IMR-90 (cell line): ENCODE measurements around the gene ADCY2. TPM values are rescaled to one million over a fixed set of nuclear protein-coding genes. Genes with fewer than 3 reads are reported as not detected.

Experiments
- ATAC-seq: fragments of 200-7000 bp; cut with Tn5 transposase; 2 replicates; pipeline ENCODE4 v1.9.1; 2020; ENCODE audit warnings: low read depth, mild to moderate bottlenecking, moderate library complexity
- BruUV-seq: library from RNA; stranded (reverse); fragments of 400-500 nt; replicated peaks from 2 replicates; lab custom pipeline; 2021; lab: Mats Ljungman, UMichigan
- CTCF ChIA-PET: fragments of 300-600 bp; formaldehyde crosslinking; extraction: SDS; loops from one replicate; lab custom pipeline; 2021; ENCODE audit warnings: antibody characterized with exemption; lab: Yijun Ruan, JAX
- POLR2A ChIA-PET: fragments of 300-600 bp; sonication (Branson Sonifier 250); formaldehyde crosslinking; loops from one replicate; lab custom pipeline; 2022; ENCODE audit warnings: antibody characterized with exemption; ENCODE audit not compliant: unreplicated experiment; lab: Charles Lee
- DNase-seq: peaks from one replicate; pipeline ENCODE4 v3.0.0; 2013
- H2AFZ ChIP-seq: replicated peaks from 2 replicates; pipeline ENCODE3; 2013; ENCODE audit warnings: low read length, mild to moderate bottlenecking; ENCODE audit not compliant: poor library complexity
- H2AK5ac ChIP-seq: 2 replicates; pipeline ENCODE4 v1.6.1; 2013; ENCODE audit warnings: low read depth, low read length, inconsistent platforms
- H2AK9ac ChIP-seq: replicated peaks from 2 replicates; pipeline ENCODE3; 2013; ENCODE audit warnings: mild to moderate bottlenecking, low read depth, low read length, moderate library complexity; ENCODE audit not compliant: poor library complexity
- H2BK120ac ChIP-seq: 2 replicates; pipeline ENCODE4 v1.6.1; 2013; ENCODE audit warnings: low read depth, low read length, inconsistent platforms
- H2BK15ac ChIP-seq: 3 replicates; pipeline ENCODE4 v1.6.1; 2013; ENCODE audit warnings: low read depth, low read length, inconsistent platforms
- H2BK20ac ChIP-seq: 2 replicates; pipeline ENCODE4 v1.6.1; 2013; ENCODE audit warnings: low read depth, mild to moderate bottlenecking, inconsistent platforms, low read length, moderate library complexity
- H2BK5ac ChIP-seq: 2 replicates; pipeline ENCODE4 v1.6.1; 2013; ENCODE audit warnings: mild to moderate bottlenecking, low read depth, low read length, inconsistent platforms; ENCODE audit not compliant: poor library complexity, severe bottlenecking
- H3K14ac ChIP-seq: replicated peaks from 2 replicates; pipeline ENCODE4 v1.6.1; 2013; ENCODE audit warnings: low read depth, low read length, inconsistent platforms
- H3K18ac ChIP-seq: 2 replicates; pipeline ENCODE4 v1.6.1; 2013; ENCODE audit warnings: low read depth, low read length, control low read depth
- H3K23ac ChIP-seq: 2 replicates; pipeline ENCODE4 v1.6.1; 2013; ENCODE audit warnings: low read depth, low read length, inconsistent platforms
- H3K27ac ChIP-seq: 2 replicates; pipeline ENCODE4 v1.5.1; 2013; ENCODE audit warnings: mild to moderate bottlenecking, control low read depth, low read length; ENCODE audit not compliant: insufficient read depth
- H3K27me3 ChIP-seq: 2 replicates; pipeline ENCODE4 v1.6.1; 2013; ENCODE audit warnings: low read length; ENCODE audit not compliant: control insufficient read depth, insufficient read depth
- H3K36me3 ChIP-seq: 2 replicates; pipeline ENCODE4 v1.6.1; 2013; ENCODE audit warnings: low read length, mixed read lengths; ENCODE audit not compliant: control insufficient read depth, insufficient read depth
- H3K4ac ChIP-seq: 2 replicates; pipeline ENCODE4 v1.6.1; 2013; ENCODE audit warnings: low read depth, low read length, inconsistent platforms
- H3K4me1 ChIP-seq: 2 replicates; pipeline ENCODE4 v1.6.1; 2013; ENCODE audit warnings: low read length, mixed read lengths; ENCODE audit not compliant: control insufficient read depth, insufficient read depth
- H3K4me2 ChIP-seq: 2 replicates; pipeline ENCODE4 v1.6.1; 2013; ENCODE audit warnings: low read depth, mild to moderate bottlenecking, control low read depth, low read length, moderate library complexity
- H3K4me3 ChIP-seq: 2 replicates; pipeline ENCODE4 v1.5.1; 2013; ENCODE audit warnings: low read depth, mild to moderate bottlenecking, control low read depth, low read length, moderate library complexity; ENCODE audit not compliant: insufficient read depth
- H3K56ac ChIP-seq: 2 replicates; pipeline ENCODE4 v1.6.1; 2013; ENCODE audit warnings: low read length, inconsistent platforms; ENCODE audit not compliant: insufficient read depth; ENCODE audit errors: extremely low read depth
- H3K79me1 ChIP-seq, 2 experiments: 2 replicates each; pipeline ENCODE4 v1.6.1; 2013; ENCODE audit warnings: low read length in 2 of 2, inconsistent platforms in 1 of 2, low read depth in 1 of 2
- H3K9ac ChIP-seq: 2 replicates; pipeline ENCODE4 v1.6.1; 2013; ENCODE audit warnings: low read depth, low read length, control low read depth
- H3K9me1 ChIP-seq: 2 replicates; pipeline ENCODE4 v1.6.1; 2013; ENCODE audit warnings: low read length, inconsistent platforms; ENCODE audit not compliant: insufficient read depth
- H3K9me3 ChIP-seq: 2 replicates; pipeline ENCODE4 v1.6.1; 2013; ENCODE audit warnings: low read length; ENCODE audit not compliant: control insufficient read depth, insufficient read depth
- H4K20me1 ChIP-seq: 2 replicates; pipeline ENCODE4 v1.6.1; 2013; ENCODE audit warnings: low read length, inconsistent platforms; ENCODE audit not compliant: insufficient read depth
- H4K5ac ChIP-seq: 2 replicates; pipeline ENCODE4 v1.6.1; 2013; ENCODE audit warnings: mild to moderate bottlenecking, low read depth, low read length, control low read depth
- H4K8ac ChIP-seq, 2 experiments: 2 replicates each; pipeline ENCODE4 v1.6.1; 2013; ENCODE audit warnings: low read depth in 2 of 2, low read length in 2 of 2, control low read depth in 1 of 2, inconsistent platforms in 1 of 2
- H4K91ac ChIP-seq: 2 replicates; pipeline ENCODE4 v1.6.1; 2013; ENCODE audit warnings: low read depth, low read length, inconsistent platforms; ENCODE audit not compliant: insufficient read depth
- BHLHE40 ChIP-seq: fragments of 150-350 bp; IDR thresholded peaks from 2 replicates; pipeline ENCODE4 v1.6.1; 2016; ENCODE audit warnings: mild to moderate bottlenecking, low read depth, low read length
- CTCF ChIP-seq: conservative IDR thresholded peaks from 2 replicates; pipeline ENCODE4 v1.5.1; 2012; ENCODE audit warnings: mild to moderate bottlenecking, low read depth, low read length, improper control_type of control experiment
- ELK1 ChIP-seq: fragments of 150-350 bp; IDR thresholded peaks from 2 replicates; pipeline ENCODE4 v1.6.1; 2016; ENCODE audit warnings: low read depth, mild to moderate bottlenecking, low read length, moderate library complexity, borderline replicate concordance
- FOS ChIP-seq: fragments of 150-350 bp; IDR thresholded peaks from 2 replicates; pipeline ENCODE4 v1.6.1; 2016; ENCODE audit warnings: low read depth, low read length
- MAZ ChIP-seq: IDR thresholded peaks from 2 replicates; pipeline ENCODE4 v1.6.1; 2012; ENCODE audit warnings: low read depth, mild to moderate bottlenecking, low read length, improper control_type of control experiment, moderate library complexity, borderline replicate concordance
- RFX5 ChIP-seq: IDR thresholded peaks from 2 replicates; pipeline ENCODE4 v1.8.0; 2012; ENCODE audit warnings: low read depth, mild to moderate bottlenecking, low read length, moderate library complexity
- SMC3 ChIP-seq: fragments of 150-350 bp; IDR thresholded peaks from 2 replicates; pipeline ENCODE4 v1.6.1; 2016; ENCODE audit warnings: low read depth, mild to moderate bottlenecking, antibody characterized with exemption, low read length, moderate library complexity
- USF2 ChIP-seq: fragments of 150-350 bp; IDR thresholded peaks from 2 replicates; pipeline ENCODE4 v1.6.1; 2017; ENCODE audit warnings: mild to moderate bottlenecking, antibody characterized with exemption, low read length, low read depth
- WGBS, 2 experiments: methylation state at CpG; one replicate each; pipeline versions ENCODE4 v1.1.5 to v1.1.7; 2013; ENCODE audit warnings: missing lambda C conversion rate in 2 of 2; ENCODE audit not compliant: insufficient read length in 1 of 2; ENCODE audit errors: extremely low coverage in 2 of 2; 5-methylcytosine and 5-hydroxymethylcytosine counted together
- dilution Hi-C: fragments of 300-500 bp; cut with HindIII; formaldehyde crosslinking; loops from one replicate; pipeline ENCODE4 v1.14.3; 2018; ENCODE audit warnings: low sequenced_read_pairs; ENCODE audit not compliant: unreplicated experiment
- in situ Hi-C: fragments of 300-500 bp; cut with MboI; formaldehyde crosslinking; loops from 3 replicates; pipeline ENCODE4 v1.14.3; 2019; ENCODE audit warnings: low sequenced_read_pairs, inconsistent platforms, mixed read lengths
- intact Hi-C: fragments of 100-400 bp; cut with micrococcal nuclease; formaldehyde crosslinking; loops from 2 replicates; pipeline ENCODE4 v1.10.0; 2022
- polyA plus RNA-seq, 3 experiments: library from polyadenylated mRNA; depleted of rRNA; stranded (reverse); fragments of >200 nt; gene quantifications; 2 replicates each; pipeline ENCODE4 v1.2.3, GENCODE V29; 2012; ENCODE audit warnings: low replicate concordance in 1 of 3
- total RNA-seq: library from RNA; depleted of rRNA; stranded (reverse); fragments of >200 nt; gene quantifications from 2 replicates; pipeline ENCODE4 v1.2.3, GENCODE V29; 2012

ADCY2 gene
- total and polyA plus RNA-seq, 2 of the 4 experiments (the other 2 are of a cell fraction), result not detected

GRCh38 chr5:7849681-7850394 lies 453.9 kb downstream of the ADCY2 start:
- no TSS peak for BruUV-seq
- no peak overlapping the region for H3K23ac ChIP-seq
- peaks cover 31% of the 10 kb centered on the region for H3K27me3 ChIP-seq
- peak overlapping the region; percentile 80 for H2AFZ ChIP-seq
- no peak overlapping the region for H3K56ac ChIP-seq
- H4K20me1 ChIP-seq, result no peaks in the 10 kb centered on the region
- H3K79me1 ChIP-seq, result no peaks in the 10 kb centered on the region
- no peak overlapping the region for H2AK5ac ChIP-seq
- no peak overlapping the region for H2AK9ac ChIP-seq
- intact Hi-C loops, result no loop called here
- peaks cover 2% of the 10 kb centered on the region; the same call in 1 of the 2 replicates for H3K9me3 ChIP-seq
- no peak overlapping the region for H2BK20ac ChIP-seq
- no peak overlapping the region for H3K27ac ChIP-seq
- H3K4ac ChIP-seq, result no peak overlapping the region
- no peak overlapping the region for H2BK120ac ChIP-seq
- no peaks in the 10 kb centered on the region for H3K36me3 ChIP-seq
- dilution Hi-C loops, result no loop called here
- H4K8ac ChIP-seq, result no peak overlapping the region
- H3K4me1 ChIP-seq, result no peaks in the 10 kb centered on the region
- in situ Hi-C loops, result no loop called here
- no peak overlapping the region for H3K14ac ChIP-seq
- H3K9me1 ChIP-seq, result no peaks in the 10 kb centered on the region
- H4K5ac ChIP-seq, result no peak overlapping the region
- no peak overlapping the region for H3K9ac ChIP-seq
- H2BK15ac ChIP-seq, result no peak overlapping the region
- H3K4me3 ChIP-seq, result peak overlapping the region; percentile 2; the same call in 1 of the 2 replicates
- H3K18ac ChIP-seq, result no peak overlapping the region
- CTCF ChIA-PET, result no interaction called here
- ATAC-seq, result peak; percentile 18; the same call in 1 of the 2 replicates
- WGBS, 2 experiments, result 5% methylated on average over 17 of the region's 44 CpGs; no CpG with 5 or more reads in 1 of the 2 experiments
- no peak overlapping the region for H2BK5ac ChIP-seq
- TF ChIP-seq RFX5, result no peak
- no peak for TF ChIP-seq BHLHE40
- no peak for TF ChIP-seq CTCF
- TF ChIP-seq USF2, result no peak
- no peak for TF ChIP-seq SMC3
- no peak for TF ChIP-seq ELK1
- TF ChIP-seq MAZ, result no peak
- no peak for TF ChIP-seq FOS
- POLR2A ChIA-PET, result interaction anchor here (0.6 kb wide), 1 partner anchor 103 kb away, joined by 3 read pairs; no protein-coding TSS in a partner anchor
- DNase-seq, result no peak
- H3K4me2 ChIP-seq, result peak overlapping the region; percentile 1; the same call in 1 of the 2 replicates
- H4K91ac ChIP-seq, result no peak overlapping the region
